Subcutaneous adipose tissue (tissue), 4 donors: Measurements from ENCODE around the gene HNRNPLL. TPM values are rescaled to one million over a fixed set of nuclear protein-coding genes. Genes with fewer than 3 reads are reported as not detected.

Source experiments
- CTCF ChIP-seq: fragments of 450-650 bp; IDR thresholded peaks from one replicate; pipeline ENCODE4 v1.5.1; 2016; ENCODE audit warnings: low read depth, mild to moderate bottlenecking, control low read depth, antibody characterized with exemption, moderate library complexity
- total RNA-seq, 4 donors: library from RNA; depleted of rRNA; stranded (reverse); fragments of >200 nt; gene quantifications; one replicate each; pipeline ENCODE4 v1.1.0, GENCODE V29; 2016

HNRNPLL gene
- total RNA-seq, 4 donors from 2014 or later: 38.2 to 66.7 (median 54.1) TPM

GRCh38 chr2:38529208-38529607 lies 73.5 kb downstream of the HNRNPLL start:
- TF ChIP-seq CTCF: no peak

GRCh38 chr2:38528534-38528933 lies 74.2 kb downstream of the HNRNPLL start:
- TF ChIP-seq CTCF: no peak

- TF ChIP-seq CTCF: no peak
Measured at GRCh38 chr2:38528008-38528442, 74.7 kb downstream of the HNRNPLL start.

- no peak for TF ChIP-seq CTCF
Measured at GRCh38 chr2:38527338-38528007, 75.3 kb downstream of the HNRNPLL start.

- TF ChIP-seq CTCF: no peak
Measured at GRCh38 chr2:38526195-38526594, 76.5 kb downstream of the HNRNPLL start.

DNA sequence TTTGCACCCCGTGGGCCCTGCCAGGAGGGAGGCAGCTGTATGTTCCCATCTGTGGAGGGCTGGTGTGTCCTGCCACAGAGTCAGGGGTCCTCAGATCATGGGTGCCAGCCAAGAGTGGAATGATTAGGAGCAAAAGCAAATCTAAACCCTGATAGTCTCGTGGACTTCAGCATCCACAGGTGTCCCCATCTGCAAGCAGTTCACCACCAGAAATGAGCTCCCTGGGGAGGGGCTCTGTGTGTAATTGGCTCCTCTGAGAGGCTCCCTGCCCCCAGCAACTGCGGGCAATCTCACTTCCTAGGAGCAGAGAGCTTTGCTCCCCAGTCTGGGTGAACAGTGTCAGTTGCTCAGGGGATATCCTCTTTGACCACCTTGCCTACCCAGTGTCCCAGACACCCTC lies 78.1 kb downstream of the HNRNPLL start:
- no peak for TF ChIP-seq CTCF

DNA sequence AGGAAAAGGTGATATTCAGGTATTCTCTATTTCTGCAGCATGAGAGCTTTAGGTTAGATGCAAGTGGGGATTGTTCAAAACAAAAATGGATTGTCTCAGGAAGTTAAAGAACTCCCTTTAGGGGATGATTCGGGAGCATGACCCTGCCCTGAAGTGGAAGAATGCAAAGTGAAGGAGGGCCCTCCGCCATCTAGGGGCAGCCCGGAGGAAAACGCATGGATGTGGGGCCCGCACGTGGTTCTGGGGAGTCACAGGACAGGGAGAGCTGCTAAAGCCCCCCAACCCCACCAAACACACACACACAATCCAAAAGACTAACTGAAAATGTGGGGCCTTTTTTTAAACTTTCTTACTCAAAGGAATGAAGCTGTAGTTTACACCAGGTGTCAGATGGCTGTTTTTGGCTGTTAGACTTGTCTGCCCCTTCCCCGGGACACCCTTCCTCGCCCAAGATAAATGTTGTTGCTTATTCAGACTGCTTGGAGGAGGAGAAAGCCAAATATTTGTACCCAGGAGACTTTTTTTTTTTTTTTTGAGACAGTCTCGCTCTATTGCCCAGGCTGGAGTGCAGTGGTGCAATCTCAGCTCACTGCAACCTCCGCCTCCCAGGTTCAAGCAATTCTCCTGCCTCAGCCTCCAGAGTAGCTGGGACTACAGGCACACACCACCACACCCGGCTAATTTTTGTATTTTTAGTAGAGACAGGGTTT lies 78.8 kb downstream of the HNRNPLL start:
- TF ChIP-seq CTCF: no peak
